SK-N-SH treated with all-trans-retinoic acid at 6 μM for 48 hours (cell line): ENCODE data around the gene TLE4.

Source experiments
- ATAC-seq: fragments of 200-7000 bp; cut with Tn5 transposase; 3 replicates; pipeline ENCODE4 v1.9.1; 2020; ENCODE audit warnings: mild to moderate bottlenecking, moderate library complexity
- ARNTL ChIP-seq: fragments of 450-650 bp; formaldehyde crosslinking; IDR thresholded peaks from 2 replicates; pipeline ENCODE4 v1.5.0; 2020; ENCODE audit warnings: low read depth, mild to moderate bottlenecking, moderate library complexity, borderline replicate concordance
- BACH2 ChIP-seq: fragments of 250-450 bp; sonication (Bioruptor Pico); IDR thresholded peaks from 2 replicates; pipeline ENCODE4 v1.9.0; 2021; ENCODE audit warnings: mild to moderate bottlenecking, borderline replicate concordance
- CREB5 ChIP-seq: fragments of 250-450 bp; sonication (Bioruptor Pico); IDR thresholded peaks from 2 replicates; pipeline ENCODE4 v1.5.1; 2020; ENCODE audit warnings: low read depth, mild to moderate bottlenecking, moderate library complexity
- ESRRG ChIP-seq: fragments of 250-450 bp; sonication (Bioruptor Pico); IDR thresholded peaks from 2 replicates; pipeline ENCODE4 v1.6.1; 2021; ENCODE audit warnings: mild to moderate bottlenecking
- GLIS3 ChIP-seq: fragments of 250-450 bp; sonication (Bioruptor Pico); IDR thresholded peaks from 2 replicates; pipeline ENCODE4 v1.5.0; 2020; ENCODE audit warnings: mild to moderate bottlenecking, moderate library complexity
- OSR1 ChIP-seq: fragments of 250-450 bp; sonication (Bioruptor Pico); IDR thresholded peaks from 2 replicates; pipeline ENCODE4 v1.8.0; 2022; ENCODE audit warnings: moderate library complexity, mild to moderate bottlenecking, inconsistent platforms
- PPARA ChIP-seq: fragments of 250-450 bp; sonication (Bioruptor Pico); IDR thresholded peaks from 2 replicates; pipeline ENCODE4 v1.5.0; 2020; ENCODE audit warnings: mild to moderate bottlenecking, borderline replicate concordance
- RARB ChIP-seq: fragments of 250-450 bp; sonication (Bioruptor Pico); IDR thresholded peaks from 2 replicates; pipeline ENCODE4 v1.8.0; 2021; ENCODE audit warnings: mild to moderate bottlenecking, moderate library complexity
- SNAI2 ChIP-seq: fragments of 250-450 bp; sonication (Bioruptor Pico); IDR thresholded peaks from 2 replicates; pipeline ENCODE4 v1.5.0; 2020; ENCODE audit warnings: mild to moderate bottlenecking, moderate library complexity
- TCF4 ChIP-seq: fragments of 250-450 bp; sonication (Bioruptor Pico); IDR thresholded peaks from 2 replicates; pipeline ENCODE4 v1.8.0; 2021; ENCODE audit warnings: mild to moderate bottlenecking, moderate library complexity, borderline replicate concordance
- TOX ChIP-seq: fragments of 250-450 bp; sonication (Bioruptor Pico); IDR thresholded peaks from 2 replicates; pipeline ENCODE4 v1.8.0; 2021; ENCODE audit warnings: mild to moderate bottlenecking, moderate library complexity, borderline replicate concordance
- TSHZ2 ChIP-seq: fragments of 250-450 bp; sonication (Bioruptor Pico); IDR thresholded peaks from 2 replicates; pipeline ENCODE4 v1.5.0; 2020; ENCODE audit warnings: mild to moderate bottlenecking, moderate library complexity
- ZC3H10 ChIP-seq: fragments of 250-450 bp; sonication (Bioruptor Pico); IDR thresholded peaks from 2 replicates; pipeline ENCODE4 v1.5.1; 2021; ENCODE audit warnings: mild to moderate bottlenecking, moderate library complexity
- ZFP3 ChIP-seq: fragments of 250-450 bp; sonication (Bioruptor Pico); IDR thresholded peaks from 2 replicates; pipeline ENCODE4 v1.5.0; 2020; ENCODE audit warnings: mild to moderate bottlenecking, moderate library complexity
- ZFP30 ChIP-seq: fragments of 450-650 bp; formaldehyde crosslinking; IDR thresholded peaks from 2 replicates; pipeline ENCODE4 v1.5.0; 2022; ENCODE audit warnings: mild to moderate bottlenecking, moderate library complexity
- ZNF565 ChIP-seq: fragments of 450-650 bp; formaldehyde crosslinking; conservative IDR thresholded peaks from 2 replicates; pipeline ENCODE4 v1.5.0; 2020; ENCODE audit warnings: low read depth, mild to moderate bottlenecking, moderate library complexity
- ZNF70 ChIP-seq: fragments of 450-650 bp; formaldehyde crosslinking; IDR thresholded peaks from 2 replicates; pipeline ENCODE4 v1.5.0; 2020; ENCODE audit warnings: mild to moderate bottlenecking, moderate library complexity
- ZNF8 ChIP-seq: fragments of 450-650 bp; formaldehyde crosslinking; IDR thresholded peaks from 2 replicates; pipeline ENCODE4 v1.5.0; 2020; ENCODE audit warnings: mild to moderate bottlenecking, moderate library complexity

Gene TLE4

GRCh38 chr9:79667817-79668436 lies 96.2 kb downstream of the TLE4 start:
- ATAC-seq: no peak
- no peak for TF ChIP-seq ARNTL (CRISPR knock-in tag)

- TF ChIP-seq RARB (CRISPR knock-in tag) (no peak), ESRRG (no peak), PPARA (no peak), ZFP3 (CRISPR knock-in tag) (no peak), BACH2 (no peak), ZNF70 (CRISPR knock-in tag) (no peak), SNAI2 (no peak), OSR1 (CRISPR knock-in tag) (no peak), GLIS3 (CRISPR knock-in tag) (no peak), ZC3H10 (no peak), CREB5 (no peak), TSHZ2 (CRISPR knock-in tag) (no peak), TCF4 (CRISPR knock-in tag) (no peak)
- TF ChIP-seq, all 23 proteins: peak for 0
- no peak for ATAC-seq
These were observed 97.2 kb downstream of the TLE4 start for GRCh38 chr9:79668956-79669355.

- ATAC-seq: peak; percentile 37
These were observed 98.7 kb downstream of the TLE4 start for GRCh38 chr9:79670269-79670961.

GRCh38 chr9:79671558-79671957 lies 99.8 kb downstream of the TLE4 start:
- ATAC-seq: no peak; the same call in 2 of the 3 replicates

More at GRCh38 chr9:79670269-79670961, 98.7 kb downstream of the TLE4 start:
- no peak for TF ChIP-seq ZNF70 (CRISPR knock-in tag)
- TF ChIP-seq ZC3H10: no peak
- no peak for TF ChIP-seq ZNF8 (CRISPR knock-in tag)
- no peak for TF ChIP-seq ZNF565 (CRISPR knock-in tag)

More at GRCh38 chr9:79671558-79671957, 99.8 kb downstream of the TLE4 start:
- TF ChIP-seq PPARA (no peak), RARB (CRISPR knock-in tag) (no peak), ZFP3 (CRISPR knock-in tag) (no peak), ZFP30 (CRISPR knock-in tag) (no peak), ESRRG (no peak), BACH2 (no peak), ZNF70 (CRISPR knock-in tag) (no peak), ARNTL (CRISPR knock-in tag) (no peak), OSR1 (CRISPR knock-in tag) (no peak), SNAI2 (no peak), TSHZ2 (CRISPR knock-in tag) (no peak), CREB5 (no peak), ZNF8 (CRISPR knock-in tag) (no peak), TOX (CRISPR knock-in tag) (no peak)
